Neural progenitor cell (in vitro differentiated cells): Measurements from ENCODE around the gene ATP6V0E2. TPM values are rescaled to one million over a fixed set of nuclear protein-coding genes. Genes with fewer than 3 reads are reported as not detected.

Experiments
- DNase-seq: peaks from one replicate; pipeline ENCODE4 v3.0.0-alpha.2; 2016; ENCODE audit warnings: low spot score
- H2AFZ ChIP-seq: fragments of 200-600 bp; sonication (generic); replicated peaks from 2 replicates; pipeline ENCODE4 v1.6.1; 2016; ENCODE audit warnings: antibody characterized with exemption
- H3F3A ChIP-seq: fragments of 200-600 bp; sonication (generic); 2 replicates; pipeline ENCODE4 v1.6.1; 2016; ENCODE audit warnings: antibody characterized with exemption, low read depth
- H3K27ac ChIP-seq: fragments of 200-600 bp; sonication (generic); 2 replicates; pipeline ENCODE4 v1.5.1; 2016; ENCODE audit warnings: mild to moderate bottlenecking
- H3K27me3 ChIP-seq: fragments of 200-600 bp; sonication (generic); 2 replicates; pipeline ENCODE4 v1.6.1; 2016; ENCODE audit warnings: mild to moderate bottlenecking, moderate library complexity
- H3K36me3 ChIP-seq: fragments of 200-600 bp; sonication (generic); 2 replicates; pipeline ENCODE4 v1.5.1; 2016
- H3K4me1 ChIP-seq: fragments of 200-600 bp; sonication (generic); 2 replicates; pipeline ENCODE4 v1.6.1; 2016; ENCODE audit warnings: mixed run types
- H3K4me2 ChIP-seq: fragments of 200-600 bp; sonication (generic); 2 replicates; pipeline ENCODE4 v1.6.1; 2016
- H3K4me3 ChIP-seq: fragments of 200-600 bp; sonication (generic); 2 replicates; pipeline ENCODE4 v1.5.1; 2016
- H3K79me2 ChIP-seq: fragments of 200-600 bp; sonication (generic); 2 replicates; pipeline ENCODE4 v1.6.1; 2016; ENCODE audit warnings: low read depth
- H3K9ac ChIP-seq: fragments of 200-600 bp; sonication (generic); 2 replicates; pipeline ENCODE4 v1.6.1; 2016
- H3K9me3 ChIP-seq: fragments of 200-600 bp; sonication (generic); 2 replicates; pipeline ENCODE4 v1.5.1; 2016; ENCODE audit warnings: low read depth
- H4K20me1 ChIP-seq: fragments of 200-600 bp; sonication (generic); 2 replicates; pipeline ENCODE4 v1.6.1; 2016; ENCODE audit warnings: low read depth
- H3K27ac Mint-ChIP-seq: 3 replicates; pipeline ENCODE4 v1.8.0; 2021; ENCODE audit warnings: mixed read lengths
- H3K27me3 Mint-ChIP-seq: 2 replicates; pipeline ENCODE4 v1.8.0; 2022; ENCODE audit warnings: low read depth, mild to moderate bottlenecking, inconsistent platforms, moderate library complexity, mixed read lengths; ENCODE audit not compliant: insufficient read depth
- H3K36me3 Mint-ChIP-seq: 3 replicates; pipeline ENCODE4 v1.8.0; 2021; ENCODE audit warnings: mixed read lengths
- H3K4me1 Mint-ChIP-seq: 3 replicates; pipeline ENCODE4 v1.8.0; 2021; ENCODE audit warnings: mixed read lengths
- H3K4me3 Mint-ChIP-seq: 3 replicates; pipeline ENCODE4 v1.8.0; 2021; ENCODE audit warnings: mild to moderate bottlenecking, moderate library complexity, mixed read lengths
- H3K9me3 Mint-ChIP-seq: 3 replicates; pipeline ENCODE4 v1.8.0; 2020; ENCODE audit warnings: mixed read lengths
- CTCF ChIP-seq: fragments of 200-600 bp; sonication (generic); IDR thresholded peaks from 2 replicates; pipeline ENCODE4 v1.5.1; 2017; ENCODE audit warnings: antibody characterized with exemption, mild to moderate bottlenecking
- EZH2 ChIP-seq: fragments of 200-600 bp; sonication (generic); IDR thresholded peaks from 2 replicates; pipeline ENCODE4 v1.6.1; 2017; ENCODE audit warnings: antibody characterized with exemption, mild to moderate bottlenecking, moderate library complexity
- EZH2phosphoT487 ChIP-seq: fragments of 200-600 bp; sonication (generic); IDR thresholded peaks from 2 replicates; pipeline ENCODE4 v1.6.1; 2017; ENCODE audit warnings: antibody characterized with exemption
- total RNA-seq: library from RNA; depleted of rRNA; stranded (reverse); fragments of >200 nt; gene quantifications from 2 replicates; pipeline ENCODE4 v1.2.3, GENCODE V29; 2015; ENCODE audit warnings: low replicate concordance

Gene ATP6V0E2
- total RNA-seq, 1 donor from 2014 or later = 14.6 TPM

GRCh38 chr7:149873970-149874643 is 338 bp downstream of the ATP6V0E2 start:
- H3K9ac ChIP-seq = no peak overlapping the region

DNA sequence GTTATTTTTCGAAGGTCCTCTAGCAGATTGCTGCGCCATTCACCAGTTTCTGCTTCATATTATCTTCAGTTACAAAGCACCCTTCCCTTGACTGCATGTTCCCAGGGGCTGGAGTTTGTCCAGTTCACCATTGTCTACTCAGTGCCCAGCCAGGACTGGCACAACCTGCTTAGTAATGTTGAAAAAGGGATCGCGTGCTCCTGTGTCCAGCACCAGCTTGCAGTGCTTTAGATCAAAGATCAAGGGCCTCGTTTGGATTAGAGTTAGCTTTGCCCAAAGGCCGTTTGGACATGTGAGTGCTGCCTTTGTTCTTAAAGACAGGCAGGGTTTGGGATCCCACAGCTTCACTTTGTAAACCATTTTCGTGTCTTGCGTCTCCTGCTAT is 867 bp downstream of the ATP6V0E2 start:
- peak; percentile 37 for DNase-seq
- H3K36me3 ChIP-seq = no peaks in the 10 kb centered on the region
- peaks cover 7% of the 10 kb centered on the region for H3K4me1 ChIP-seq
- no peak overlapping the region for H3K27ac ChIP-seq
- H2AFZ ChIP-seq = no peak overlapping the region
- no peaks in the 10 kb centered on the region for H3K79me2 ChIP-seq
- H3K27me3 ChIP-seq = peaks cover 24% of the 10 kb centered on the region
- Mint-ChIP-seq H3K36me3 (peaks cover 5% of the 10 kb centered on the region), H3K9me3 (no peaks in the 10 kb centered on the region), H3K27me3 (peaks cover 20% of the 10 kb centered on the region), H3K4me1 (peaks cover 33% of the 10 kb centered on the region), H3K4me3 (peak overlapping the region; percentile 86), H3K27ac (no peak overlapping the region)
- no peak overlapping the region for H3K9ac ChIP-seq
- peaks cover 20% of the 10 kb centered on the region for H3F3A ChIP-seq
- H4K20me1 ChIP-seq = no peaks in the 10 kb centered on the region
- TF ChIP-seq EZH2 (no peak), EZH2phosphoT487 (no peak), CTCF (no peak)
- H3K4me2 ChIP-seq = peak overlapping the region; percentile 91
- H3K9me3 ChIP-seq = no peaks in the 10 kb centered on the region
- H3K4me3 ChIP-seq = peak overlapping the region; percentile 73

More at GRCh38 chr7:149873970-149874643, 338 bp downstream of the ATP6V0E2 start:
- H3K79me2 ChIP-seq = no peaks in the 10 kb centered on the region
- H3K27me3 ChIP-seq = peaks cover 24% of the 10 kb centered on the region
- H3K4me3 ChIP-seq = peak overlapping the region; percentile 73
- H3F3A ChIP-seq = peaks cover 20% of the 10 kb centered on the region
- DNase-seq = no peak
- peaks cover 20% of the 10 kb centered on the region for H3K27me3 Mint-ChIP-seq
- peaks cover 6% of the 10 kb centered on the region for H3K36me3 Mint-ChIP-seq
- peaks cover 7% of the 10 kb centered on the region for H3K4me1 ChIP-seq
- no peaks in the 10 kb centered on the region for H3K36me3 ChIP-seq
- H3K27ac ChIP-seq = no peak overlapping the region
- no peaks in the 10 kb centered on the region for H3K9me3 ChIP-seq
- no peak overlapping the region for H3K27ac Mint-ChIP-seq
- no peaks in the 10 kb centered on the region for H3K9me3 Mint-ChIP-seq
- peak overlapping the region; percentile 91 for H3K4me2 ChIP-seq
- peak overlapping the region; percentile 86 for H3K4me3 Mint-ChIP-seq
- peak overlapping the region; percentile 74 for H2AFZ ChIP-seq
- peaks cover 33% of the 10 kb centered on the region for H3K4me1 Mint-ChIP-seq
- no peak for TF ChIP-seq EZH2
- peak; percentile 33 for TF ChIP-seq EZH2phosphoT487
- TF ChIP-seq CTCF = no peak
- H4K20me1 ChIP-seq = no peaks in the 10 kb centered on the region

DNA sequence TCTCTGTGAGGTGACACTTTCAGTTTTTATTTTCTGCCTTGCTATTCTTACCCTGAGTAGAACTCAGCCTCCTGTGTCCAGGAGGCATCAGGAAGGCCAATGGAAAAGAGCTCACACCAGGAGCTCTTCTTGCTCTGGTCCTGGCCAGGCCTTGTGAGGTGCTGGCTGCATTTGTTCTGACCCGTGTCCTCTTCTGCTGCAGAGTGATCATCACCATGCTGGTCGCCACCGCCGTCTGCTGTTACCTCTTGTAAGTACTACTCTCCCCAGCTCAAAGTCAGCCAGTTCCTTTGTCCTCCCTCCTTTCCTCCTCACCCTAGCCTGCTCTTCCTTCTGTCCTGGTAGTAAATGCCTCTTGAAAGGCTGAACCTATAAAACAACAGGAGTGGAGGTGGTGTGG is 1.6 kb downstream of the ATP6V0E2 start:
- Mint-ChIP-seq H3K27me3 (peaks cover 17% of the 10 kb centered on the region), H3K9me3 (no peaks in the 10 kb centered on the region), H3K4me1 (peaks cover 33% of the 10 kb centered on the region), H3K27ac (no peak overlapping the region), H3K4me3 (peak overlapping the region; percentile 65), H3K36me3 (peaks cover 5% of the 10 kb centered on the region)
- peaks cover 7% of the 10 kb centered on the region for H3K4me1 ChIP-seq
- no peak overlapping the region for H3K9ac ChIP-seq
- H3K9me3 ChIP-seq = no peaks in the 10 kb centered on the region
- no peak overlapping the region for H3K4me3 ChIP-seq
- H4K20me1 ChIP-seq = no peaks in the 10 kb centered on the region
- TF ChIP-seq EZH2phosphoT487 (no peak), CTCF (no peak), EZH2 (no peak)
- no peak overlapping the region for H3K4me2 ChIP-seq
- H3K79me2 ChIP-seq = no peaks in the 10 kb centered on the region
- peaks cover 20% of the 10 kb centered on the region for H3F3A ChIP-seq
- H2AFZ ChIP-seq = no peak overlapping the region
- H3K27me3 ChIP-seq = peaks cover 24% of the 10 kb centered on the region
- no peak overlapping the region for H3K27ac ChIP-seq
- DNase-seq = no peak
- H3K36me3 ChIP-seq = no peaks in the 10 kb centered on the region
